GM12878 (cell line): Measurements from ENCODE around the gene ITGA11. TPM values are rescaled to one million over a fixed set of nuclear protein-coding genes. Genes with fewer than 3 reads are reported as not detected.

ENCODE experiments used
- ATAC-seq: fragments of 200-7000 bp; cut with Tn5 transposase; 3 replicates; pipeline ENCODE4 v1.9.1; 2020; ENCODE audit warnings: mild to moderate bottlenecking, moderate library complexity
- BruUV-seq: library from RNA; stranded (reverse); fragments of 400-500 nt; replicated peaks from 2 replicates; lab custom pipeline; 2021; lab: Mats Ljungman, UMichigan
- CTCF ChIA-PET: fragments of 300-600 bp; sonication (Branson Sonifier 250); formaldehyde crosslinking; extraction: SDS; loops from one replicate; lab custom pipeline; 2021; ENCODE audit warnings: inconsistent platforms; lab: Yijun Ruan, JAX
- POLR2A ChIA-PET: fragments of 350-600 bp; formaldehyde crosslinking; extraction: SDS; loops from one replicate; lab custom pipeline; 2021; ENCODE audit warnings: inconsistent platforms; lab: Charles Lee
- RAD21 ChIA-PET: fragments of 300-600 bp; sonication (Branson Sonifier 250); formaldehyde crosslinking; loops from one replicate; lab custom pipeline; 2023; ENCODE audit warnings: antibody characterized with exemption; ENCODE audit not compliant: unreplicated experiment; lab: Charles Lee
- SMC1A ChIA-PET: fragments of 300-600 bp; sonication (Branson Sonifier 250); formaldehyde crosslinking; loops from one replicate; lab custom pipeline; 2023; ENCODE audit not compliant: unreplicated experiment, uncharacterized antibody; lab: Charles Lee
- DNase-seq: peaks from one replicate; pipeline ENCODE4 v3.0.0-alpha.2; 2011; ENCODE audit warnings: low read depth, low spot score
- FAIRE-seq: peaks from 3 replicates; lab custom pipeline; 2011; peaks lifted over from hg19 to GRCh38; lab: Jason Lieb, UNC
- H2AFZ ChIP-seq: 2 replicates; pipeline ENCODE4 v1.6.0; 2011; ENCODE audit warnings: low read depth, low read length, control low read depth; ENCODE audit not compliant: control insufficient read depth
- H3K27ac ChIP-seq: 2 replicates; pipeline ENCODE4 v1.5.1; 2011; ENCODE audit warnings: control low read depth; ENCODE audit not compliant: control insufficient read depth, insufficient read depth
- H3K27me3 ChIP-seq, 2 experiments: replicated peaks in 1 of 2; 2 replicates each; pipeline versions ENCODE4 v1.6.0 to v1.6.1; 2011; ENCODE audit warnings: low read length in 1 of 2; ENCODE audit not compliant: control insufficient read depth in 2 of 2, insufficient read depth in 2 of 2
- H3K36me3 ChIP-seq, 2 experiments: 2 replicates each; pipeline ENCODE4 v1.5.1; 2011; ENCODE audit warnings: low read length in 1 of 2; ENCODE audit not compliant: control insufficient read depth in 2 of 2, insufficient read depth in 2 of 2
- H3K4me1 ChIP-seq: 2 replicates; pipeline ENCODE4 v1.6.1; 2011; ENCODE audit warnings: mild to moderate bottlenecking, low read length, moderate library complexity, mixed read lengths; ENCODE audit not compliant: control insufficient read depth, insufficient read depth
- H3K4me2 ChIP-seq: 2 replicates; pipeline ENCODE4 v1.6.0; 2011; ENCODE audit warnings: control low read depth; ENCODE audit not compliant: control insufficient read depth, insufficient read depth
- H3K4me3 ChIP-seq: fragments of 200-600 bp; sonication (generic); 2 replicates; pipeline ENCODE4 v1.5.1; 2016
- H3K79me2 ChIP-seq: 2 replicates; pipeline ENCODE4 v1.6.0; 2011; ENCODE audit warnings: low read length; ENCODE audit not compliant: control insufficient read depth, insufficient read depth
- H3K9ac ChIP-seq: 2 replicates; pipeline ENCODE4 v1.8.0; 2011; ENCODE audit warnings: low read length, control low read depth, mixed read lengths; ENCODE audit not compliant: control insufficient read depth, insufficient read depth
- H3K9me3 ChIP-seq: replicated peaks from 3 replicates; pipeline ENCODE4 v1.5.1; 2011; ENCODE audit warnings: mild to moderate bottlenecking, low read length; ENCODE audit not compliant: control insufficient read depth, insufficient read depth
- H4K20me1 ChIP-seq: 2 replicates; pipeline ENCODE4 v1.6.0; 2011; ENCODE audit not compliant: control insufficient read depth, insufficient read depth
- CEBPB ChIP-seq, 2 experiments: fragments of 150-350 bp in 1 of 2; IDR thresholded peaks; 2 replicates each; pipeline ENCODE4 v1.6.1; 2012 to 2014; ENCODE audit warnings: low read depth in 2 of 2, low read length in 2 of 2, borderline replicate concordance in 1 of 2, inconsistent platforms in 1 of 2
- CREB1 ChIP-seq: IDR thresholded peaks from 2 replicates; pipeline ENCODE4 v1.6.1; 2012; ENCODE audit warnings: low read depth, mild to moderate bottlenecking, inconsistent platforms
- ELK1 ChIP-seq: IDR thresholded peaks from 2 replicates; pipeline ENCODE4 v1.6.1; 2012; ENCODE audit warnings: low read depth, low read length, improper control_type of control experiment
- FOS ChIP-seq: IDR thresholded peaks from 3 replicates; pipeline ENCODE4 v1.6.1; 2011; ENCODE audit warnings: borderline replicate concordance; ENCODE audit not compliant: insufficient read length; ENCODE audit errors: extremely low read depth
- HDAC2 ChIP-seq: fragments of 200-600 bp; sonication (generic); IDR thresholded peaks from 2 replicates; pipeline ENCODE4 v1.6.1; 2017
- NR2C1 ChIP-seq: fragments of 450-650 bp; IDR thresholded peaks from 2 replicates; pipeline ENCODE4 v1.6.1; 2017; ENCODE audit warnings: antibody characterized with exemption, mild to moderate bottlenecking, moderate library complexity
- RAD51 ChIP-seq: fragments of 450-650 bp; IDR thresholded peaks from 2 replicates; pipeline ENCODE4 v1.6.1; 2016; ENCODE audit warnings: moderate library complexity, mild to moderate bottlenecking, inconsistent platforms
- RUNX3 ChIP-seq: IDR thresholded peaks from 2 replicates; pipeline ENCODE4 v1.6.1; 2012; ENCODE audit warnings: low read length, inconsistent platforms
- SMARCA5 ChIP-seq: fragments of 450-650 bp; IDR thresholded peaks from 2 replicates; pipeline ENCODE4 v1.6.1; 2017; ENCODE audit warnings: mild to moderate bottlenecking
- ZNF207 ChIP-seq: fragments of 450-650 bp; IDR thresholded peaks from 2 replicates; pipeline ENCODE4 v1.6.1; 2014; ENCODE audit warnings: antibody characterized with exemption, mild to moderate bottlenecking, borderline replicate concordance
- ZNF217 ChIP-seq: fragments of 450-650 bp; IDR thresholded peaks from 2 replicates; pipeline ENCODE4 v1.6.1; 2017; ENCODE audit warnings: antibody characterized with exemption, mild to moderate bottlenecking
- ZNF274 ChIP-seq: IDR thresholded peaks from one replicate; pipeline ENCODE4 v1.8.0; 2011; ENCODE audit not compliant: insufficient read length, insufficient read depth
- WGBS: methylation state at CpG from one replicate; pipeline ENCODE4 v1.1.6; 2016; ENCODE audit warnings: low lambda C conversion rate; ENCODE audit not compliant: insufficient replicate concordance, insufficient coverage; ENCODE audit errors: missing lambda C conversion rate; 5-methylcytosine and 5-hydroxymethylcytosine counted together
- in situ Hi-C: fragments of 300-500 bp; cut with MboI; formaldehyde crosslinking; loops from 9 replicates; pipeline ENCODE4 v1.14.3; 2018; ENCODE audit warnings: mixed read lengths
- intact Hi-C: fragments of 100-400 bp; cut with micrococcal nuclease; formaldehyde crosslinking; loops from one replicate; pipeline ENCODE4 v1.14.2; 2022; ENCODE audit not compliant: unreplicated experiment
- polyA plus RNA-seq, 11 experiments: library from polyadenylated mRNA; depleted of rRNA in 4 of 11; unstranded in 6 of 11; stranded (reverse) in 5 of 11; fragments of >200 nt; fragmentation: Nextera tagmentation in 4 of 11; fragmentation: Illumina TruSeq in 1 of 11; extraction: Ambion mirVana in 4 of 11; extraction: Trizol in 1 of 11; gene quantifications; 1 replicate in 1 of 11; 2 replicates in 10 of 11; pipeline versions ENCODE4 v1.2.1 to v1.2.3, GENCODE V29; 2011 to 2016; ENCODE audit warnings: inconsistent platforms in 2 of 11, missing spikeins in 2 of 11, low read depth in 1 of 11
- total RNA-seq, 4 experiments: library from RNA; depleted of rRNA in 3 of 4; stranded (reverse); fragments of >200 nt in 3 of 4; fragmentation: Illumina TruSeq in 1 of 4; extraction: Trizol in 1 of 4; gene quantifications; 2 replicates each; pipeline versions ENCODE4 v1.2.1 to v1.2.3, GENCODE V29; 2013 to 2021

Gene ITGA11
- total and polyA plus RNA-seq, 10 of the 15 experiments (the other 5 are each of a cell fraction or from before 2014, with no cell fraction given) = under 0.01 to 0.36 (median 0.13) TPM; not detected in 1

DNA sequence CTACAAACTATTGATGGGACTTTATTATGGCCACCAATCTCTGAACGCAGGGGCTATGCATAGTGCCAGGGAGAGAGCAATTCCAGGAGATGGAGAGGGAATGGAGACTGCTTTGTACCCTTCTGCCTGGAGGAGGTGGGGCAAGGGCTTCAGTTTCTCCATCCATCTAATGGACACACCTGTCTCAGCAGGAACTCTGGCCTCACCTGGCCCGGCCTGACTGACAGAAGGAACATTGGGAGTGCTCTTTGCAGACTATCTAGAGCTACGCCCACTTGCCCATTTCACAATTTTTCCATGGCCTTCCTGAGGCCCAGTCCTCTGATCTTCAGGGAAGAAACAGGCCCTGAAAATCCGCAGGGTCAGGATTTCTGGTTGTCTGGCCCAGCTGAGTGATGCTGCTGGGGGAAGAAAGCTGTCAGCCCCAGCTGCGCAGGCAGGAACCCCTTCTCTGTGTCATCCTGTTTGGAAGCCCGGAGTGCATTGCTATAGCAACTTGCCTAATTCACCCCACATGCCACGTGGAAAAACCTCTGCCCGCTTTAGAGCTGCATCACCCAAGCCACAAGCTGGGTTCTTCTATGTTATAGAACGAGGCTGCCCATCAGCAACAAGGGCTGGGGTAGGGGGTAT, 6.4 kb downstream of the ITGA11 start:
- no peak overlapping the region for H2AFZ ChIP-seq
- no peaks in the 10 kb centered on the region for H3K4me1 ChIP-seq
- DNase-seq (no peak), ATAC-seq (no peak), FAIRE-seq (no peak)
- WGBS = 31% methylated on average over 9 of the region's 9 CpGs
- SMC1A ChIA-PET = no interaction called here
- no TSS peak for BruUV-seq
- H3K79me2 ChIP-seq = no peaks in the 10 kb centered on the region
- H3K27ac ChIP-seq = no peak overlapping the region
- no peak for TF ChIP-seq SMARCA5
- no peak for TF ChIP-seq ZNF274
- TF ChIP-seq HDAC2 = no peak
- no peak for TF ChIP-seq RAD51
- TF ChIP-seq ZNF217 = no peak
- TF ChIP-seq ZNF207 = no peak
- no peak for TF ChIP-seq RUNX3
- no peak for TF ChIP-seq CEBPB (IDR thresholded peaks at IDR 0.05; ENCODE audit: borderline replicate concordance in 1 of 2, low read depth in 2 of 2, low read length in 2 of 2)
- no peak for TF ChIP-seq NR2C1
- TF ChIP-seq FOS = no peak
- no peak for TF ChIP-seq CREB1
- no peak for TF ChIP-seq ELK1
- H3K4me3 ChIP-seq = no peak overlapping the region
- no peak overlapping the region for H3K4me2 ChIP-seq
- no peaks in the 10 kb centered on the region for H3K36me3 ChIP-seq
- peaks cover 2 to 3% of the 10 kb centered on the region in 2 experiments; a peak in 3 of 4 replicates for H3K27me3 ChIP-seq
- H3K9me3 ChIP-seq = no peaks in the 10 kb centered on the region
- intact Hi-C loops = no loop called here
- H4K20me1 ChIP-seq = no peaks in the 10 kb centered on the region
- H3K9ac ChIP-seq = no peak overlapping the region
- CTCF ChIA-PET = no interaction called here
- POLR2A ChIA-PET = no interaction called here
- RAD21 ChIA-PET = no interaction called here
- in situ Hi-C loops = no loop called here
